Thymus (tissue), 11 donors: Measurements from ENCODE around the gene BICD2. TPM values are rescaled to one million over a fixed set of nuclear protein-coding genes. Genes with fewer than 3 reads are reported as not detected.

Experiments used
- DNase-seq, 9 donors: peaks; one replicate each; pipeline ENCODE4 v3.0.0-alpha.2; 2013; ENCODE audit warnings: low spot score in 9 of 9, low read depth in 6 of 9, missing footprints in 1 of 9
- H3K27ac ChIP-seq, 2 donors: one replicate each; pipeline ENCODE4 v1.5.1; 2013; ENCODE audit warnings: control low read depth in 1 of 2, low read depth in 1 of 2, low read length in 1 of 2, mild to moderate bottlenecking in 1 of 2, moderate library complexity in 1 of 2
- H3K27me3 ChIP-seq, 2 donors: one replicate each; pipeline ENCODE4 v1.5.1; 2013; ENCODE audit warnings: low read length in 1 of 2; ENCODE audit not compliant: control insufficient read depth in 2 of 2, insufficient read depth in 1 of 2
- H3K36me3 ChIP-seq, 2 donors: one replicate each; pipeline ENCODE4 v1.5.1; 2013; ENCODE audit warnings: low read length in 1 of 2, mild to moderate bottlenecking in 1 of 2, moderate library complexity in 1 of 2; ENCODE audit not compliant: control insufficient read depth in 2 of 2, insufficient read depth in 2 of 2
- H3K4me1 ChIP-seq, 2 donors: one replicate each; pipeline ENCODE4 v1.5.1; 2013; ENCODE audit warnings: low read length in 2 of 2; ENCODE audit not compliant: control insufficient read depth in 2 of 2, insufficient read depth in 2 of 2
- H3K4me3 ChIP-seq, 2 donors: one replicate each; pipeline ENCODE4 v1.5.1; 2013; ENCODE audit warnings: low read length in 2 of 2, control low read depth in 1 of 2, mild to moderate bottlenecking in 1 of 2
- H3K9me3 ChIP-seq, 2 donors: one replicate each; pipeline ENCODE4 v1.5.1; 2013; ENCODE audit warnings: low read length in 1 of 2, mild to moderate bottlenecking in 1 of 2; ENCODE audit not compliant: control insufficient read depth in 2 of 2, insufficient read depth in 1 of 2
- WGBS: extraction: QIAGEN DNeasy Blood & Tissue Kit; methylation state at CpG from one replicate; pipeline ENCODE4 v1.1.7; 2013; 5-methylcytosine and 5-hydroxymethylcytosine counted together
- polyA plus RNA-seq: library from polyadenylated mRNA; stranded (reverse); fragments of 200-250 nt; gene quantifications from one replicate; pipeline ENCODE4 v1.2.3, GENCODE V29; 2013
- total RNA-seq: library from RNA; stranded (reverse); fragments of 120-200 nt; gene quantifications from one replicate; pipeline ENCODE4 v1.2.4, GENCODE V29; 2013
- donor health status: healthy.

Gene BICD2
- total and polyA plus RNA-seq, 2 donors = 16.8 to 17.4 TPM

GRCh38 chr9:92736563-92737215 is 27.9 kb downstream of the BICD2 start:
- Histone ChIP-seq H3K27me3 (no peaks in the 10 kb centered on the region), H3K36me3 (peaks cover 0 to 4% of the 10 kb centered on the region in 2 donors), H3K9me3 (no peaks in the 10 kb centered on the region), H3K27ac (no peak overlapping the region), H3K4me1 (peaks cover 8 to 16% of the 10 kb centered on the region in 2 donors), H3K4me3 (no peak overlapping the region)
- no peak for DNase-seq
- WGBS = 95% methylated on average over 9 of the region's 9 CpGs

- 97% methylated on average over 9 of the region's 9 CpGs for WGBS
- no peak for DNase-seq
- H3K27ac ChIP-seq = no peak overlapping the region
- no peaks in the 10 kb centered on the region for H3K27me3 ChIP-seq
- no peak overlapping the region for H3K4me3 ChIP-seq
- H3K4me1 ChIP-seq = peaks cover 7 to 20% of the 10 kb centered on the region in 2 donors
- H3K9me3 ChIP-seq = no peaks in the 10 kb centered on the region
- peaks cover 0 to 4% of the 10 kb centered on the region in 2 donors for H3K36me3 ChIP-seq
Observed at GRCh38 chr9:92735636-92736562, 28.7 kb downstream of the BICD2 start.

- Histone ChIP-seq H3K4me3 (no peak overlapping the region), H3K9me3 (no peaks in the 10 kb centered on the region), H3K36me3 (peaks cover 0 to 4% of the 10 kb centered on the region in 2 donors), H3K27me3 (no peaks in the 10 kb centered on the region), H3K4me1 (peaks cover 3 to 17% of the 10 kb centered on the region in 2 donors), H3K27ac (no peak overlapping the region)
- WGBS = 93% methylated on average over 9 of the region's 9 CpGs
- no peak for DNase-seq
Observed at GRCh38 chr9:92734931-92735635, 29.6 kb downstream of the BICD2 start.

GRCh38 chr9:92730897-92731296 is 33.7 kb downstream of the BICD2 start:
- Histone ChIP-seq H3K4me1 (peaks cover 0 to 17% of the 10 kb centered on the region in 2 donors), H3K9me3 (no peaks in the 10 kb centered on the region), H3K27ac (no peak overlapping the region), H3K36me3 (peaks cover 31 to 36% of the 10 kb centered on the region in 2 donors), H3K27me3 (no peaks in the 10 kb centered on the region), H3K4me3 (no peak overlapping the region)
- WGBS = 97% methylated on average over 8 of the region's 8 CpGs
- no peak for DNase-seq

DNA sequence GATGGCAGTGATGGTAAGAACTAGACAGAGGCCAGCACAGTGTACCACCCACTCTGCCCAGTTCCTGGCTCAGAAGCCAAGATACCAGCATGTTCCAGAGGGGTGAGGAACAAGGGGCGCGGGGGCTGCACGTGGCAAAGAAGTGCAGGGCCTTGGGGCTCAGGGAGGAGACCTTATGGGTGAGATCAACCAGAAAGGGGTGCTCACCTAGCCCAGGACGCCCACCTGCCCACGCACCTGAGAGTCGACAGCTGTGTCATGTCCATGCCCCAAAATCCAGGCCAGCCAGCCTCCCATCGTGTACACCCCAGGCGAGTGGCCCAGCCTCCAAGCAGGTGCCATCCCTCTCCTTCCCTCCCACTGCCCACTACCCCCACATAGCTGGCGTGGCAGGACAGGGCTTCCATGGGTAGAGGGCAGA is 34.9 kb downstream of the BICD2 start:
- Histone ChIP-seq H3K27ac (no peak overlapping the region), H3K4me1 (peaks cover 0 to 16% of the 10 kb centered on the region in 2 donors), H3K4me3 (no peak overlapping the region), H3K9me3 (no peaks in the 10 kb centered on the region), H3K36me3 (peaks cover 35 to 43% of the 10 kb centered on the region in 2 donors), H3K27me3 (no peaks in the 10 kb centered on the region)
- DNase-seq = no peak
- 98% methylated on average over 9 of the region's 9 CpGs for WGBS

GRCh38 chr9:92728831-92729734 is 35.5 kb downstream of the BICD2 start:
- H3K4me1 ChIP-seq = peaks cover 0 to 12% of the 10 kb centered on the region in 2 donors
- H3K27me3 ChIP-seq = no peaks in the 10 kb centered on the region
- peaks cover 35 to 43% of the 10 kb centered on the region in 2 donors for H3K36me3 ChIP-seq
- no peak overlapping the region for H3K27ac ChIP-seq
- no peak for DNase-seq
- 95% methylated on average over 22 of the region's 22 CpGs for WGBS
- no peak overlapping the region for H3K4me3 ChIP-seq
- no peaks in the 10 kb centered on the region for H3K9me3 ChIP-seq

DNA sequence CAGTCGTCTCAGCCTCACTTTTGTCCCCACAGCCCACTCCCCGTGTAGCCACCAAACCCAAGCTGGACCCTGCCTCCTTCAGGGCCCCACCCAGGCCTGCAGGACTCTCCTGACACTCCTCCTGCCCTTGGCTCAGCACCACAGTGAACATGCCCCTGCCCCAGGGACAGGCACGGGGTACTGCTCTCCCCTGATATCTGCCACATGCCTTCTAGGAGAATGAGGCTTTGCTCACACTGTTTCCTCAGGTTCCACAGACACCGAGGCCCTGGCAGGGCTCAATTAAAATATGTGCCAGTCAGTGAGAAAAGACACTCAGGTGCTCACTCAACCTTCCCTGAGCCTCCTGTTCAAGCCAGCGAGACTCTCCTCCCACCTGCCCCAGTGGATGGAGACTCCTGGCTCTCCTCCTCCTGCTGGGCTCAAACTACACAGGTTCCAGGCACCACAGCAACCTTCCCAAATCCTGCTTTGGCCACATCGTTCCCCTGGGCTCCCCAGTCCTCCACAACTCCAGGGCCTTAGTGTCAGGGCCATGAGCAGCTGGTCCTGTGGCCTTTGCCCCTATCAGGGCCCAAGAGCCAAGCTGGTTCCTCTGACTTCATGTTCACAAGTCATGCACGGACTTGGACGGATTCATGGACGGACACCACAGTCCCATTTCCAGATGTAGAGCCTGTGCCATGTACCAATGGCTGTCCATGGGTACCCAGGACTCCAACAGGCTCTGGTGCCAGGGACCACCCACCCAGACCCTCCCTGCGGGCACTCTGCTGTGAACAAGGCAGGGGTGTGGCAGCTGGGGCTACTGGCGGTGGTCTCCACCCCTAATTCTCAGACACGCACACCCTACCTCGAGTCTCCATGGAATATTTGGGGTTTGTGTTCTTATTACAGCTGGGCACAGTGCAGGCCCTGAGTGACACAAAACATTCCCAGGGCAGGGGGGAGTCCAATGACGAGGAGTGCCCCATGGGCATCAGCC is 36.6 kb downstream of the BICD2 start:
- H3K27ac ChIP-seq = no peak overlapping the region
- no peak for DNase-seq
- H3K9me3 ChIP-seq = no peaks in the 10 kb centered on the region
- H3K36me3 ChIP-seq = peaks cover 36 to 47% of the 10 kb centered on the region in 2 donors
- peaks cover 0 to 12% of the 10 kb centered on the region in 2 donors for H3K4me1 ChIP-seq
- WGBS = 98% methylated on average over 14 of the region's 14 CpGs
- no peaks in the 10 kb centered on the region for H3K27me3 ChIP-seq
- no peak overlapping the region for H3K4me3 ChIP-seq
